IPS-11a (cell line): ENCODE measurements around the gene MRPL28.
"Not testable (repeated sequence)": the region's sequence is repeated elsewhere in the genome, so short reads cannot be mapped to it uniquely, and the experiment has no call there.

Experiments used
- H3K4me3 ChIP-seq: one replicate; pipeline ENCODE4 v1.5.1; 2013; ENCODE audit warnings: low read depth, low read length, control low read depth

Gene MRPL28

GRCh38 chr16:391885-392335, 21.6 kb upstream of the MRPL28 start:
- no peak overlapping the region for H3K4me3 ChIP-seq

DNA sequence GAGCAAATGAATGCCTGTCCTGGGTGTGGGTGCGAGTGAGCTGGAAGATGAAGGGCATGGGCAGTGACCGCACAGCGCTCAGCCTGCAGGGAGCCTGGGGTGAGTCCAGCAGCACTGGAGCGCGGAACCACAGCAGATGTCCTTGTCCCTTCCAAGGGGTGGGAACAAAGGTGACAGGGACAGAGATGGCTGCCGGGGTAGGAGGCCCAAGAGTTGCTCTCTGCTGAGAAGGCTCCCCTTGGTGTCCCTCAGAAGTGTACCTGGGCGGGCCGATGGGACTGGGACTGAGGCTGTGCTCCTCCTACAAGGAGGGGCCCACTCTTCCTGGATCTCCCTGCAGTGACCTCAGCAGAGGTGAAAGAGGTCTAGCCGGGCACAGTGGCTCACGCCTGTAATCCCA, 19.0 kb upstream of the MRPL28 start:
- no peak overlapping the region for H3K4me3 ChIP-seq

DNA sequence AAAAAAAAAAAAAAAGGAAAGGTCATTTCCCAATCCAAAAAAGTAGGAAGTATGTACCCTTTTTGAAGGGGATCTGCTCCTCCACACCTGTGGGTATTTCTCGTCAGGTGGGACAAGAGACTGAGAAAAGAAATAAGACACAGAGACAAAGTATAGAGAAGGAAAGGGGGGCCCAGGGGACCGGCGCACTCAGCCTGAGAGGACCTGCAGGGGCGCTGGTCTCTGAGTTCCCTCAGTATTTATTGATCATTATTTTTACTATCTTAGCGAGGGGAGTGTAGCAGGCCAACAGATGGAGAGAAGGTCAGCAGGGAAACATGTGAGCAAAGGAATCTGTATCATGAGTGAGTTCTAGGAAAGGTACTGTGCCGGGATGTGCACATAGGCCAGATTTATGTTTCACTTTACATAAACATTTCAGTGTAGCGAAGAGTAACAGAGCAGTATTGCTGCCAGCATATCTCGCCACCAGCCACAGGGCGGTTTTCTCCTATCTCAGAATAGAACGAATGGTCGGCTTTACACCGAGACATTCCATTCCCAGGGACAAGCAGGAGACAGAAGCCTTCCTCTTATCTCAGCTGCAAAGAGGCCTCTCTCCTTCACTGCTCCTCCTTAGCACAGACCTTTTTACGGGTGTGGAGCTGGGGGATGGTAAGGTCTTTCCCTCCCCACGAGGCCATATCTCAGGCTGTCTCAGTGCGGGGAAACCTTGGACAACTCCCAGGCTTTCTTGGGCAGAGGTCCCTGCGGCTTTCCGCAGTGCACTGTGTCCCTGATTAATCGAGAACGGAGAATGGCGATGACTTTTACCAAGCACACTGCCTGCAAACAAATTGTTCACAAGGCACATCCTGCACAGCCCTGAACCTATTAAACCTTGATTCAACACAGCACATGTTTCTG, 17.7 kb upstream of the MRPL28 start:
- not testable (repeated sequence) for H3K4me3 ChIP-seq

DNA sequence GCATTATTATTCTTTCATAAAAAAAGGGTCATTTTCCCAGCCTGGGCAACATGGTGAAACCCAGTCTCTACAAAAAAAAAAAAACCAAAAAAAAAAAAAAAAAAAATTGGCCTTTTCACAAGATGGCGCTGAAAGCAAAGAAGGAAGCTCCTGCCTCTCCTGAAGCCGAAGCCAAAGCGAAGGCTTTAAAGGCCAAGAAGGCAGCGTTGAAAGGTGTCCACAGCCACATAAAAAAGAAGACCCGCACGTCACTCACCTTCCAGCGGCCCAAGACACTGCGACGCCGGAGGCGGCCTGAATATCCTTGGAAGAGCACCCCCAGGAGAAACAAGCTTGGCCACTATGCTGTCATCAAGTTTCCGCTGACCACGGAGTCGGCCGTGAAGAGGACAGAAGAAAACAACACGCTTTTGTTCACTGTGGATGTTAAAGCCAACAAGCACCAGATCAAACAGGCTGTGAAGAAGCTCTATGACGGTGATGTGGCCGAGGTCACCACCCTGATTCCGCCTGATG, 16.4 kb upstream of the MRPL28 start:
- no peak overlapping the region for H3K4me3 ChIP-seq

DNA sequence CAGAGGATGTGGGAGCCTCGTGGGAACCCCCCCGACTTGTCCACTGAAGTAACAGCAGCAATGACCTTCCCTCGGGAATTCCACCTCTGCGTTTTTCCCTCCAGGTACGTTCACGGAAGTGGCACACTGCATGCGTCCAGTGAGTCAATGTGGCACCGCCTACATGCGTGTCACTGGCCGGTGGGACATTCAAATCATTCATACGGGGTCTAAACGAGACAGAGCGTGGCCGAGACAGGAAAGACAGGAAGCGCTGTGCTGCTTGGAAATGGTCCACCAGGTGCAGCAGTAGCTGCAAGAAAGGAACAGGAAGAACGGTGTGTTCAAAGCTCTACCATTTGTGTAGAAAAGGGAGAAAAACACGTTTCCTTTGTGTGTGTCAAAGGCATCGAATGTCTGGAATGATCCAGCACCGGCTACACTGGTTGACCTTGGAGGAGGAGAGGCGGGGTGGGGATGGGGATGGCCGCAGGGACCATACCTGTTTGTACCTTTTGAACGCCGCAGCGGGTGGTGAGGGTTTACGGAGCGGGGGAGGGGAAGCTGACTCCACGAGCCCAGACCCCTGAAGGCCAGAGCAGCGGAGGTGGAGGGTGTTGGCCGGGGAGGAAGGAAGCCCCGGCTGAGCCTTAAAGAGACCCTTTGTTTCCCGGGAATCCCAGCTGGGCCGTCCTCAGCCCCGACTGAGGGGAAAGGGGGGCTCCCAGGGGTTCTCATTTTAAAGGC, 13.2 kb upstream of the MRPL28 start:
- H3K4me3 ChIP-seq = peak overlapping the region; percentile 14

GRCh38 chr16:381789-382717, 11.7 kb upstream of the MRPL28 start, which contains the start of gene PGAP6:
Gene PGAP6 (minus strand): TSS chr16:381978. CDS start chr16:381821, 157 bp downstream.
- H3K4me3 ChIP-seq = peak within 1 kb of the TSS; percentile 75

- peak overlapping the region; percentile 72 for H3K4me3 ChIP-seq
Observed at GRCh38 chr16:381012-381788, 10.9 kb upstream of the MRPL28 start.

- H3K4me3 ChIP-seq = peak overlapping the region; percentile 72
Observed at GRCh38 chr16:380762-381011, 10.3 kb upstream of the MRPL28 start.

DNA sequence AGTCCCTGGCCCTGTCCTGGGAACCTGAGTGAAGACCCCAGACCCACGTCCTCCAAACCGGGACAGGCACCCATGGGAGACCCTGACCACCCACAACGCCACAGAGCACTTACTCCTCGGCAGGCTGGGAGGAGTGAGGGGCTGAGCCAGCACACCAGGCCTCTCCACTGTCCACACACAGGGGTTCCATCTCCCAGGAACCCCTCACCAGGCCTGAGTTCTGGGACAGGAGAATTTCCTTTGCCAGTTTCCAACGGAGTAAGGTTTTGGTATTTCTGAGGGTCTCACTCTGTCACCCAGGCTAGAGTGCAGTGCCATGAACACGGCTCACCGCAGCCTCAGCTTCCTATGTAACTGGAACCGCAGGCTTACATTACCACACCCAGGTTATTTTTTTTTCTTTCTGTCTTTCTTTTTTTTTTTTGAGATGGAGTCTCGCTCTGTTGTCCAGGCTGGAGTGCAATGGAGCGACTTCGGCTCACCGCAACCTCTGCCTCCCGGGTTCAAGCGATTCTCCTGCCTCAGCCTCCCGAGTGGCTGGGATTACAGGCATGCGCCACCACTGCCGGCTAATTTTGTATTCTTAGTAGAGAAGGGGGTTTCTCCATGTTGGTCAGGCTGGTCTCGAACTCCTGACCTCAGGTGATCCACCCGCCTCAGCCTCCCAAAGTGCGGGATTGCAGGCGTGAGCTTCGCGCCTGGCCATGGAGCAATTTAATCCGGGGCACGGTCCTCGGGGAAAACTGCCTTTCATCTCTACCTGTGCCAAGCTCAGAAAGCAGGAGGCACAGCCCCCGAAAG, 9.8 kb upstream of the MRPL28 start:
- peak overlapping the region; percentile 72 for H3K4me3 ChIP-seq

GRCh38 chr16:379183-379960, 9.0 kb upstream of the MRPL28 start:
- H3K4me3 ChIP-seq = no peak overlapping the region

GRCh38 chr16:378821-379182, 8.5 kb upstream of the MRPL28 start:
- no peak overlapping the region for H3K4me3 ChIP-seq

DNA sequence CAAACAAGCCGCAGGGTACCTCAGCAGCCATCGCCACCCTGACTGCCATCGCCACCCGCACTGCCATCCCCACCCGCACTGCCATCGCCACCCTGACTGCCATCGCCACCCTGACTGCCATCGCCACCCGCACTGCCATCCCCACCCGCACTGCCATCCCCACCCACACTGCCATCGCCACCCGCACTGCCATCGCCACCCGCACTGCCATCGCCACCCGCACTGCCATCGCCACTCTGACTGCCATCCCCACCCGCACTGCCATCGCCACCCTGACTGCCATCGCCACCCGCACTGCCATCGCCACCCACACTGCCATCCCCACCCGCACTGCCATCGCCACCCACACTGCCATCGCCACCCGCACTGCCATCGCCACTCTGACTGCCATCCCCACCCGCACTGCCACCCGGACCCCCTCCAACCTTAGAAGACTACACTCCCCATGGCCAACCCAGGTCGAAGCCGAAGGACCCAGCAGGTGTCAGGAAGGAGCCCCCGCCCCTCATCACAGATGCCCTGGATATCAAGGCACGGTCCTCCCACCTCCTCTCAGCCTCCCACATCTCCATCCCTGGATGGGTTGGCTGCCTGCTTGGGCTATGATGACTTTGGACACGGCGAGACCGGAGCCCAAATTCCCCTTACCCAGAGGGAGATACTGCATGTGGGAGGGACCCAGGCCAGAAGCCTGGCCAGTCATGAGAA, 7.9 kb upstream of the MRPL28 start:
- not testable (repeated sequence) for H3K4me3 ChIP-seq

DNA sequence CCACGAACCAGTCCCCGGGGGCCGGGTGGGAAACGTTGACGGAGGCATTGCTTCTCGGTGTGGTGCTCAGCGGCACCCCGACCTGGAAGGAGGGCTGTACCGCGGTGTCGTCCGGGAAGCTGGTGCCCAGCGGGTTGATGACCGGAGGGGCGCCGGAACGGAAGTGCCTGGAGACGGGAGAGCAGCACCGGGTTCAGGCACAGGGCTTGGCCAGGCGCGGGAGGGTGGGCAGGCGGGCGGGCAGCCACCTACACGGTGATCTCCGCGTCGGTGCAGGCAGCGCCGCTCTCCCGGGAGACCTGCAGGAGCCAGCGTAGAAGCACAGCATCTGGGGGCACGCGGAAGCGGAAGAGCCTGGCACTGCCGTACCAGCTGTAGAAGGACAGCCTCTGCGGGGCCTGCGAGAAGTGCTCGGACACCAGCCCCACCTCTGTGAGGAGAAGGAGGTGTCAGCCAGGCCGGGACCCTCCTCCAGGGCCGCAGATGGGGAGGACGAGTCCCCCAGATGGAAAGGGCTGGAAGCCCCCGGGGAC, 7.1 kb upstream of the MRPL28 start:
- no peak overlapping the region for H3K4me3 ChIP-seq

DNA sequence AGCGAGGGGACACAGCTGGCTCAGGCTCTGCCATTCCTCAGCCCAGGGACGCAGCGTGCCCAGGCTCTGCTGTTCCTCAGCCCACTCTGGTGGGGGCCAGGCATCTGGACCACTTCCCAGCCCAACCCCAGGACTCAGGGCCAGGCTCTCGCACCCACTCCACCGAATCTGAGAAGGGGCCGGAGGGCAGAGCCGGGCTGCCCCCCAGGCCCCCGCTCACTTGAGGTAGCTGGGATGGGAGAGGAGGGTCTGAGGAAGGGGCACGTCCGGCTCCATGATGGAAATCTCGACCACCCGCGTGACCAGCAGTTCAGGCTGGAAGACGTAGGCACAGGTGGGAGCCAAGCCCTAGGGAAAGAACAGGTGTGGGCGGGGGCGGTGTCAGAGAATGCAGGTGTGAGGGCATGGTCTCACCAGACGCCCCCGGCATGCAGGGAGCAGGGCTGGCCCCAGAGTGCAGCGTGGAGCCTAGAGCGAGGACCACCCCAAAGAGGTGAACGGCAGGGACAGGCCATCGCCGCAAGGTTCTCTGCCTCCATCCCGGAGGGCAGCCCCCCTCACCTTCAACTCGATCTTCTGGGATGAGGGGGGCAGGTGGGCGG, 6.6 kb upstream of the MRPL28 start:
- H3K4me3 ChIP-seq = no peak overlapping the region

- H3K4me3 ChIP-seq = no peak overlapping the region
Observed at GRCh38 chr16:375927-376816, 5.8 kb upstream of the MRPL28 start.

- no peak overlapping the region for H3K4me3 ChIP-seq
Observed at GRCh38 chr16:375212-375611, 4.9 kb upstream of the MRPL28 start.

DNA sequence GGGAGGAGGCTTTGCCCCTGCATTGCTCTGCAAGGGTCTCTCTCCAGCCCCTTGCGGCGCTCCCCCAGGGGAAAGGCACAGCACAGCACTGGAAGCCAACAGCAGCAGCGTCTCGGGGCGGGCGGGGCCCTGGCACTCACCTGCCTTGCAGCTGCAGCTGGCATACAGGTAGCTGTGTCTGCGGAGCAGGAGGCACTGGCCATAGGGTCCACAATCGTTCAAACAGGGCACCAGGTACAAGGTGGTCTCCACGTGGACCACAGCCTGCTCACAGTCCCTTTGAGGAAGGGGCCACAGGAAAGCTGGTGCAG, 4.2 kb upstream of the MRPL28 start:
- H3K4me3 ChIP-seq = no peak overlapping the region
